AG09319 (cell line): ENCODE results near the gene GOLT1B.

ENCODE experiments used
- DNase-seq: peaks from one replicate; pipeline ENCODE4 v3.0.0-alpha.2; 2010; ENCODE audit warnings: low read depth; ENCODE audit errors: extremely low read depth
- CTCF ChIP-seq: IDR thresholded peaks from 2 replicates; pipeline ENCODE4 v1.5.1; 2011; ENCODE audit warnings: low read depth, mild to moderate bottlenecking, inconsistent platforms, low read length, moderate library complexity

GOLT1B gene

GRCh38 chr12:21547437-21547836 lies 45.8 kb downstream of the GOLT1B start:
- TF ChIP-seq CTCF: no peak
- no peak for DNase-seq

- DNase-seq: no peak
- no peak for TF ChIP-seq CTCF
Measured at GRCh38 chr12:21551841-21552465, 50.4 kb downstream of the GOLT1B start.

GRCh38 chr12:21552635-21553328 lies 51.2 kb downstream of the GOLT1B start:
- DNase-seq: no peak
- no peak for TF ChIP-seq CTCF

- no peak for DNase-seq
- no peak for TF ChIP-seq CTCF
Measured at GRCh38 chr12:21553329-21553675, 51.7 kb downstream of the GOLT1B start.

- no peak for TF ChIP-seq CTCF
- DNase-seq: no peak
Measured at GRCh38 chr12:21558100-21558679, 56.6 kb downstream of the GOLT1B start.

- no peak for DNase-seq
Measured at GRCh38 chr12:21559855-21560569, 58.4 kb downstream of the GOLT1B start.

More at GRCh38 chr12:21559855-21560569, 58.4 kb downstream of the GOLT1B start:
- no peak for TF ChIP-seq CTCF
